NCI-H748 (cell line): ENCODE results near the gene BMP10.

Experiments used
- DNase-seq: peaks from one replicate; lab custom pipeline; 2025; ENCODE audit not compliant: unreplicated experiment; lab: John Stamatoyannopoulos, UW

Gene BMP10

GRCh38 chr2:68854476-68854875 lies 16.7 kb downstream of the BMP10 start:
- DNase-seq: no peak

GRCh38 chr2:68853915-68854314 lies 17.3 kb downstream of the BMP10 start:
- DNase-seq: no peak

- DNase-seq: no peak
Measured at GRCh38 chr2:68853035-68853434, 18.2 kb downstream of the BMP10 start.

- no peak for DNase-seq
Measured at GRCh38 chr2:68850524-68850923, 20.7 kb downstream of the BMP10 start.

- no peak for DNase-seq
Measured at GRCh38 chr2:68849579-68850030, 21.6 kb downstream of the BMP10 start.

- no peak for DNase-seq
Measured at GRCh38 chr2:68847751-68848150, 23.4 kb downstream of the BMP10 start.

- DNase-seq: no peak
Measured at GRCh38 chr2:68846091-68846490, 25.1 kb downstream of the BMP10 start.

GRCh38 chr2:68845043-68845442 lies 26.2 kb downstream of the BMP10 start:
- no peak for DNase-seq

- DNase-seq: peak; percentile 3
Measured at GRCh38 chr2:68839260-68839833, 31.9 kb downstream of the BMP10 start.

- no peak for DNase-seq
Measured at GRCh38 chr2:68838641-68839040, 32.6 kb downstream of the BMP10 start.

GRCh38 chr2:68837861-68838341 lies 33.3 kb downstream of the BMP10 start:
- no peak for DNase-seq

GRCh38 chr2:68837164-68837860 lies 33.9 kb downstream of the BMP10 start:
- DNase-seq: peak; percentile 4

GRCh38 chr2:68835621-68836020 lies 35.6 kb downstream of the BMP10 start:
- no peak for DNase-seq

- DNase-seq: no peak
Measured at GRCh38 chr2:68834737-68835376, 36.3 kb downstream of the BMP10 start.

GRCh38 chr2:68833162-68833561 lies 38.0 kb downstream of the BMP10 start:
- DNase-seq: no peak

- no peak for DNase-seq
Measured at GRCh38 chr2:68832233-68832869, 38.8 kb downstream of the BMP10 start.

GRCh38 chr2:68831686-68832232 lies 39.4 kb downstream of the BMP10 start:
- no peak for DNase-seq

GRCh38 chr2:68829749-68830148 lies 41.4 kb downstream of the BMP10 start:
- no peak for DNase-seq

GRCh38 chr2:68828887-68829708 lies 42.1 kb downstream of the BMP10 start:
- peak; percentile 6 for DNase-seq

- DNase-seq: no peak
Measured at GRCh38 chr2:68827666-68828065, 43.5 kb downstream of the BMP10 start.

GRCh38 chr2:68825866-68826265 lies 45.3 kb downstream of the BMP10 start:
- DNase-seq: no peak
